HG02588 (cell line): ENCODE data around the gene MED10.

Experiments used
- ATAC-seq: cut with Tn5 transposase; IDR thresholded peaks from one replicate; pipeline ENCODE4 v1.9.1; 2021; ENCODE audit warnings: mild to moderate bottlenecking, moderate library complexity; ENCODE audit not compliant: unreplicated experiment

Gene MED10, protein sequence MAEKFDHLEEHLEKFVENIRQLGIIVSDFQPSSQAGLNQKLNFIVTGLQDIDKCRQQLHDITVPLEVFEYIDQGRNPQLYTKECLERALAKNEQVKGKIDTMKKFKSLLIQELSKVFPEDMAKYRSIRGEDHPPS

DNA sequence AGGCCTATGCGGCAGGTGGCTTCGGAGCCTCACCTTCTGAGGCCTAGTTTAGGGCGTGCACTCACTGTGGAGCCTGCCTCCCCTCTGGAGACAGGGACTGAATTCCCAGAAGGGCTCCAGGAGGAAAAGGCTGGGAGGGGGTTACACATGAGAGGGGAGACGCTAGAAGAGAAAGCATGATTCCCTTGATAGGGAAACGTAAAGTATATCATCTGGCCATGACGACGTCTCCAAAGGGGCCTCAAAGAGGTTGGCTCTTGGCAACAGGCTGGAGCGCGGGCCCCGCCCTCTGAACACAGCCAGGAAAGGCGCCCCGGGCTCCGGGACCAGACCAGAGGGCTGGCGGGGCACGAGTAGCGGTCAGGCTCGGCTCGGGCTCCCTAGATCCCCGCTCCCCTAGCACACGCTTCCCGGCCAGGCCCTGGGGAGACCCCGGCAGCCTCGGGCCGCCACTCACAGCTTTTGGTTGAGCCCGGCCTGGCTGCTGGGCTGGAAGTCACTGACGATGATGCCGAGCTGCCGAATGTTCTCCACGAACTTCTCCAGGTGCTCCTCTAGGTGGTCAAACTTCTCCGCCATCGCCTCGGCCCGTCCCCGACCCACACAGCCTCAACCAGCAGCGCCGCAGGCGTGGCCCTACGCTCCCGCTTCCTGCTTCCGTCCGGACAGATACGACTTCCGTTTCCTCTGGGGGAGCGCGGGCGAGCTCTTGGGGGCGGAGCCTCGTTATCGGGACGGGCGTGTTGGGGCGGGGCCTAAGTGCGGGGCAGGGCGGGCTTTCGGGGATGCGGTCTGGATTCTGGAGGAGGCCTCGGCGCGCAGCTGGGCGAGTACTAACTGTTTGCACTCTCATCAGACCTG lies at the start of gene MED10:
Gene MED10 (minus strand): TSS at position 643 of the 861 bp plus-strand sequence. CDS start 64 bp downstream, at position 579.
- ATAC-seq: peak; percentile 99

DNA sequence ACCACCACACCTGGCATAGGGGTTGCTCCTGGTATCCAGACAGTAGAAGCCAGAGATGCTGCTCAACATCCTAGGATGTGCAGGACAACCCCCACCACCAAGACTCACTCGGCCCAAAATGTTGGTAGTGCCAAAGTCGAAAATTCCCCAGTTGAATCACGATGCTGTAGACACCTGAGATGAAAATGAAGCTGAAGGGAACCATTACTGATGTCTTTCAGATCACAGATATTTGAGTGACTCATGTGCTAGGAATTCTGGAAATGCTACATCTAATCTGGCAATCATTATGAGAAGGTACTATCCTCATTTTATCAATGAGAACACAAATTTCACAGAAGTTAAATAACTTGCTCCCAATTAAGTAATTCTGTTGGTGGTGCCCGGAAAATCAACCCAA lies 49.3 kb upstream of the MED10 start:
- ATAC-seq: no peak

DNA sequence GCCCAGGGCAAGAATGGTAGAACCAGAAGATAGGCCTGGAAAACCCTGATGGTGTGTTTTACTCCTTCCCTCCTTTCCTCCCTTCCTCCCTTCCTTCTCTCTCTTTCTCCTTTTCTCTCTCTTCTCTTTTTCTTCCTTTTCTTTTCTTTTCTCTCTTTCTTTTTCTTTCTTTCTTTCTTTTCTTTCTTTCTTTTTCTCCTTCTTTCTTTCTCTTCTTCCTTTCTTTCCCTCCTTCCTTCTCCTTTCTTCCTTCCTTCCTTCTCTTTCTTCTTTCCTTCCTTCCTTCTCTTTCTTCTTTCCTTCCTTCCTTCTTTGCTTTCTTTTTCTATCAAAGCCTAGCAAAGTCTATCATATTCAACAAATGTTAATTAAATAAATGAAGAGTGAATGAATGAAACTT lies 46.4 kb upstream of the MED10 start:
- ATAC-seq: no peak

DNA sequence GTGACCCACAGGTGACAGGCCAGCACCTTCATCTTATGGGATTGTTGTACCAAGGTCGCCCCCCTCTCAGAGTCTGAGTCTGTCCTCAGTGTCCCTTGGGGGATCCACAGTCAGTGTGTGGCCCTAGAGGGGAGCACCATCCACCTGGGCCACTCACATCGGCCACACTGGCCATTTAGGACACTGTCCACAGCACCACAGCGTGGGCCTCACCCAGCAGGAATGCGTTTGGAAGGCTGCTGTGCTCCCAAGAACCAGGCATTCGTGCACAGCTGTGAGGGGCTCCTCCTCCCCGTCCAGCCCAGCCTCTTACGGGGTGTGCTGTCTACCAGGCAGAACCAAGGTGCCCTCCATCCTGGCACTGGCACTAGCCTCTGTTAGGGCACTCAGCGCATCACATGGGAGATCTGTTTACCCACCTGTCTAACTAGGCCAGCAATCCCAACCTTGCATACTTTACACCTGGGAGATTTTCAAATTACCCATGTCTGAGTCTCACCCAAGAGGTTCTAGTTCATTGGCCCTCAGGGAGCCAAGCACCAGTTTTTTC lies 45.8 kb upstream of the MED10 start:
- ATAC-seq: no peak

DNA sequence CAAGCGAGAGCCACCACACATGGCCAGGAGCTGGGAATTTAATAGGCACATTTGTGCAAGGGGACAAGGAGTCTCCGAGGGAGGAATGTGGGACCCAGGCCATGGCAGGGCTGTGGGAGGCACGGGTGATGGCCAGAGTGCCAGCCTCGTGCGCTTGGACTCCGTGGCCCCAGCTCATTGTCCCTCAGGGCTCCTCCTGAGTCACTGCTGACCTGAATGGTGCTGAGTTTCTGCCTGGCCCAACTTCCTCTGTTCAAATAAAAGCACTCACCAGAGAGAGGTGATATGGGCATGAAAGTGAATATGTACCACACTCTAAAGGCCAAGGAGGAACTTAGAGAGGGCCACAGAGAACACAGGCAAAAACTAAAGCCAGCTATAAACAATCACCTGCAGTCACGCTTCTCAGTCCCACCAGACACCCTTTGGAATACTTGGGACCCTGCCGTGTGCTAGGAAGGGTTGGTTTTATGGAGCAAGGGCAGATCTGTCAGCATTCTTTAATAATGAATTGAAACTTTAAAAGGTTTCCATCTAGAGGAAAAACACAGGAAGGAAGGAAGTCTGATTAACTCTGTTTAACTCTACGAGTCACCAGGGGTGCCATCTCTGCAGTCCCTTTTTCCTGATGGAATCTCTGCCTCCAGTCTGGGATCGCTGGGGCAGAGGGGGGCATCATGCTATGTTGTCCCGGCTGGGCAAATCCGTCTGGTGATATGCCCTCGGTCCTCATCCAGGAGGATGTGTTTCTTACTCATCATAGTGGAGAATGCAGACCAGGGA lies 45.2 kb upstream of the MED10 start:
- ATAC-seq: no peak

DNA sequence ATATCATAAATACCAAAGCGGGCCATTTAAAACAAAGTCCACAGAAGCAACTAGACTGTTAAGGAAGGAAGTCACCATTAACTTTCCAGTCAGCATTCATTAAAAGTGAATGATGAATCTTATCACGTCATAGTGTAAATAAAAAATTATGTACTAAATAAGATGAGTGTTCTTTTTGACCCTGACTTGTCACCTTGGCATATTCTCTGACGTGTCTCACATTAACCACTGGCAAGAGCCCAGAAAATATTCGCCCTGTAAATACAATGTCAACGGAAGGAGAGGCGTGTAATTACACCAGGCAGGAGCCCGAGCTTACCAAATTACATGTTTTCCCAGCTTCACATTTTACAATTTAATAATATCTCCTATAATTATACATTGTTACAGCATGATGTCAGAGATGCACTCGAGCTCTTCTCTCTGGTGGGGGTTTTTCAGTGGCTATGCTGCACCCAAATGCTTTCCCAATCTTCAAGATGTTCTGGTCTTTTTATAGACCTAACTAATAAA lies 41.0 kb upstream of the MED10 start:
- ATAC-seq: no peak

DNA sequence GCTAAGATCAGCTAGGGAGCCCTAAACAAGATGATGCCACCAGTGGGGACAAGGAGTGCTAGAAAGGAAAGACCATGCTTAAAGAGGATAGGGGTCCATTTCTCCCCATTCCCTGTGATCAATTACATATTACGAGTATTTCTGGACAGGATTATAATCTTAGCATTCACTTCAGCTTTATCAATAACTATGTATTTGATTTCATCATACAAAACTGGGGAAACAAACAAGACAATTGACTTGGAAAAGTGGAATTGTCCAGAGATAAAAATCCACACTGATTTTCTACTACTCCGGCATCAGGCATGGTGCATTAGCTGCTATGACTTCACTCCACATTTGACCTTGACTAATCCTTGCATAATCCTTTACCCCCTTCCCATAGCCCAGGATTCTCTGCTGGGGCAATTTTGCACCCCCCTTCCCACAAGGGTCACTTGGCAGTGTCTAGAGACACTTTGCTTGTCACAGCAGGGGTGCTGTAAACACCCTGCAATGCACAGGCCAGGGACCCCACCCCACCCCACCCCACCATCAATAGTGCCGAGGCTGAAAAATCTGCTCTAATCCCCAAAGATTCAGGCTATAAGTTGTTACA lies 40.4 kb upstream of the MED10 start:
- ATAC-seq: no peak

DNA sequence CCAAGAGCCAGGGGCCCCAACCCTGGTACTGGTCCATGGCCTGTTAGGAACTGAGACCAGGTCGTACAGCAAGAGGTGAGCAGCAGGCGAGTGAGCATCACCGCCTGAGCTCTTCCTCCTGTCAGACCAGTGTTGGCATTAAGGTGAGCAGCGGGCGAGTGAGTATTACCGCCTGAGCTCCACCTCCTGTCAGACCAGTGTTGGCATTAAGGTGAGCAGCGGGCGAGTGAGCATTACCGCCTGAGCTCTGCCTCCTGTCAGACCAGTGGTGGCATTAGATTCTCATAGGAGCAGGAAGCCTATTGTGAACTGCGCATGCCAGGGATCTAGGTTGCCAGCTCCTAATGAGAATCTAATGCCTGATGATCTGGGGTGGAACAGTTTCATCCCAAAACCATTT lies 39.3 kb upstream of the MED10 start:
- ATAC-seq: no peak

DNA sequence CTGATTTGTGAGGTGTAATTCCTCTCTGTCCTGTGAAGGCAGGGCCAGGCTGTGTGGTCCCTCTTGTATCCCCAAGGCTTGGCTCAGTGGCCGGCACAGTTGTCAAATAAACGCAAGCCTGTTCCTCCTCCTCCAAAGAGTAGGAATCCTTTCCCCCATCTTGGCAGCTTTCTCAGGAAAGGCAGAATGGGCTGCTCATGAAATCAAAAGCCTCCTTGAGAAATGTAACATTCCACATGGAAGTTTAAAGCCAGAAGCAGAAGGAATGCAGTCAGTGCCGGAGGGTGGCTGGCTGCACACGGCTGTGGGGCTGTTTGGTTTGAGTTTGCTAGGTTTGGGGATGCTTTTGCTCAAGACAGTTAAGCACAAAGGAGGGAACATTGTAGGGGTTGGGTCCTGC lies 34.5 kb upstream of the MED10 start:
- ATAC-seq: no peak

DNA sequence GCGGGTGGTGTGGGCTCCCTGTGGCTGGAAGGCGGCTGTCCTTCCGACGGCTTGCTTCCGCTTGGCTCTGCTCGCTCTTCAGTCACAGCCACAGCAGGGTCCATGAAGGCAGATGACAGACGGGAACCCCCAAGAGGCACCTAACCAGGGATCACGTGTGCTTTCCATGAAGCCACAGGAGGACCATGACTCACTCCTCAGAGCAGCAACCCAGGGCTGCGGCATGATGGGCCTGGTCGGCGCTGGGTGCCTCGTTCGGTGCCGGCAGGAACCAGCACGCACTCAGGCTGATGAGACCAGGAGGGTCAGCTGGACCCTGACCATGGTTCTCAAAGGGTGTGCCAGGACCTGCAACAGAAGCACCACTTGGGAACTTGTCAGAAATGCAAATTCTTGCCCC lies 32.8 kb upstream of the MED10 start:
- ATAC-seq: no peak

DNA sequence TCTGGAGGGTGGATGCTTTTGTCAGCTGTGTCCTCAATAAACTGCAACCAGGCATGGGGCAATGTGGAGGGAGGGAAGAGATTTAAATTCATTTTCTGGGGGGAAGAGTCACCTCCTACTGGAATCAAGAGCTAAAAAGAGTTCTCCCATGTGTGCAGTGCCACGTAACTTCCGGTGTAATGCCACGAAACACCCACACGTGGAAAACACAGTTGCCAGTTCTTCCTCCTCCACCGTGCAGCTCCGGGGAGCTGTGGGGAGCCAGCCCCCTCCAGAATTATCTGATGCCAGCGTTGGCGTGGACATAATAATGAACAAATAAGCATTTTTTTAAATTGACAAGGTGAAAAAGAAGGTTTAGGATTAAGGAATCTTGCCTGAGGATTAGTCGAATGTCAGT lies 32.1 kb upstream of the MED10 start:
- no peak for ATAC-seq

DNA sequence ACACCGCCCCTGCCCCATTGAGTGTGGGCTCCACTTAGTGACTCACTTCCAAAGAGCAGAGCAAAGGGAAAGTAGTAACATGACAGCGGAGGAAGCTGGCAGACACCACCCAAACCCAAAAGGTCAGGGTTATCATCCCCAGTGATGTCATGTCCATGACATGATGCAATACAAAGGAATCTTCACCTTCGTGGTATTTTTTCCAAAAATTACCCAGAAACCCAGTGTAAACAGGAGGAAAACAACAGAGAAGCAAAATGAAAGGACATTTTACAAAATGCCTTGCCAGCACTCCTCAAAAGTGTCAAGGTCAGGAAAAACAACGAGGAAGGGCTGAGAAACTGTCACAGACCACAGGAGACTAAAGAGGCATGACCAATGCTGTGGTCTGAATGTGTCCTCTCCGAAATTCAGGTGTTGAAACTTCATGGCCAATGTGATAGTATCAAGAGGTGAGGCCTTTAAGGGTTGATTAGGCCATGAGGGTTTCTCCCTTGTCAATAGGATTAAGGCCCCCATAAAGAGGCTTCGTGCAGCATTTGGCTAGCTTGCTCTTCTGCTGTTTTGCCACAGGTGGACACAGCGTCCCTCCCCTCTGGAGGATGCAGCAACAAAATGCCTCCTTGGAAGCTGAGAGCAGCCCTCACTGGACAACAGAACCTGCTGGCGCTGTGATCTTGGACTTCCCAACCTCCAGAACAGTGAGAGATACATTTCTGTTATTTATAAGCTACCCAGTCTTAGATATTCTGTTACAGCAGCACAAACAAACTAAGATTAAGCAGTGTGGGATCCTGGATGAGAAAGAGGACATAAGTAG lies 30.5 kb upstream of the MED10 start:
- no peak for ATAC-seq

DNA sequence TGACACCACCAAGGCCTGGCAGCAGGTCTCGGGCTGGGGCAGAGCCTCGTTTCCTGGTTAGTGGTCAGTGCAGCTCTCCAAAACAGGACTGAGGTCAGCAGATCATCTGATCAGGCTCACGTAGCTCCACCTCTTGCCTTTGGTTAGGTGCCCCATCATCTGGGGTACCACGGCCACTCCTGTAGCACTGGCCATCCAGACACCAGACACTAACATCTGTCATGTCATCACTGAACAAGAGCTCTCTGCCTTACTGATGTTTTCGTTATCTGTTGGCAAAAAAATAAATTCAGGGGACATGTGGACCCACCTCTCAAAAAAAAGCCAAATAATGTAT lies 29.9 kb upstream of the MED10 start:
- no peak for ATAC-seq

DNA sequence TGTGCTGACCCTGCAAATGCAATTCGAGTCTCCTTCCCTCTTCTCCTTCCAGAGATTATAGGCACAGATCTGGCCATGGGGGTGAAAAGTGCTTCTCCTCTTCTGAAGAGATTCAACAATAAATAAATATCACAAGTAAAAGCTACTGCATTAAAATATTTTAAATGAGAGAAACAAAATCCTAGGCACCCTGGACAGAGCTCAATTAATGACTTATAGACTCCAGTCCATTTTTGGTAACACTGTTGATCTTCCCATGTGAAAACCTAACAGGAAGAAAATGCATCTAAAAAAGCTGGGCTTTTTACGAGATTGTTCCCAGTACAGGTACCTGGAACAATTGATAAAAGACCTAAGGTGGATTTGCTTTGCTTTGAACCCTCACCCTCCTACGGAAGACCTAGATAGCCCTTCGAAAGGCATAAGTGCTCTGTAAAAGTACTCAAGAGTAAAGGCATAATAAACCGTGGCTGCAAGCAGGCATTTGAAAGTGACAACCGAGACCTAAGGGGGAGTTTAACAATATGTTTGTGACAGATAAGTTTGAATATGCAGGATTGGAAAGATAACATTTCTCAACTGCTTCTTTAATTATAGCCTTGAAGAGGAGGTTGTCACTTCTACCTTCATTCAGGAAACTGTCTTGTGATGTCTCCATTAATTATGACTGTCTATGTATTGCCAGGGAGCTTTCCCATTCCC lies 29.4 kb upstream of the MED10 start:
- ATAC-seq: no peak

DNA sequence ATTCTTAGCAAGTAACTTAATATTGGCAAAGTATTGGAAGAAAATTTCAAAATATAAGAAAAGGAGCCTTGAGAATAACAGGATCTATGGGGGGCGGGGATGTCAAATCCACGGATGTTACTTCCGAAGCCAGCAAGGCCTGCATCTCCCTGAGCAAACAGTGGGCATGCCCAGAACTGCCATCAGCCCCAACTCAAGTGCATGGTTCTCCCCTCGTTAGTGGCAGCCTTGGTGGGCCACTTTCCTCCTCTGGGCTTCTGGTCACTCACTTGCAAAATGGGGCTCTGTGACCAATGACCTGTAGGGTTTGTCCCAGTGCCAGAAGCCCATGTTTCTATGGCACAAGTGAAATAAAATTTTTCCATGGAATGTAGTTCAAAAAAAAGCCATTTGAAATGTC lies 27.2 kb upstream of the MED10 start:
- ATAC-seq: no peak

DNA sequence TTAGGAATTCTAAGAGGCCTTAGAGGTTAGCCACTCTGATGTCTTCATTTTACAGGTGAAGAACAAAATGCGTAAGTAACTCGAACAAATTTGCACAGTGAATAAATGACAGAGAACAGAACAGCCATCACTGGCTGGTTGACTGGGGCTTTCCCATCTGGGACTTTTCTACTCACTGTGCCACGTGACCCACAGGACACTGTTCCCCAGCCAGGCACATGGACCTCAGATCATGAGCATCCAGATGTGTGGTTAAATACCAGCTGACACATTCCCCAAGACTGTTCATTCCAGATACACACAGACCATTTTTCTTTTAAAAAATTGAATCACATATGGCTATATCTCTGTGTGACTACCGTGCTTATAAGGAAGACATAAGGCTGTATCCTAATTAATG lies 25.8 kb upstream of the MED10 start:
- ATAC-seq: no peak

DNA sequence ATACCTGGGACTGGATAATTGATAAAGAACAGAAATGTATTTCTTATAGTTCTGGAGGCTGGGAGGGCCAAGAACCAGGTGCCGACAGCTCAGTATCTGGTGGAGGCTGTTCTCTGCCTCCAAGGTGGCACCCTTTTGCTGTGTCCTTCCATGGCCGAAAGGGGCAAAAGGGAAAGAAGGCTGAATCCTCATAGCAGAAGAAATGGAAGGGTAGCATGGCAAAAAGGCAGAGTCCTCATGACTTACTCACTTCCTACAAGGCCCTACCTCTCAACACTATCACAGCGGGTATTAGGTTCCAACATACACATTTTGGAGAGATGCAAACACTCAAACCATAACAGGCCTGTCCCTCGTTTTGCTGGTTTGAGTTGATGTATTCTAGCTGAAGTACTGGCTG lies 25.1 kb upstream of the MED10 start:
- no peak for ATAC-seq

DNA sequence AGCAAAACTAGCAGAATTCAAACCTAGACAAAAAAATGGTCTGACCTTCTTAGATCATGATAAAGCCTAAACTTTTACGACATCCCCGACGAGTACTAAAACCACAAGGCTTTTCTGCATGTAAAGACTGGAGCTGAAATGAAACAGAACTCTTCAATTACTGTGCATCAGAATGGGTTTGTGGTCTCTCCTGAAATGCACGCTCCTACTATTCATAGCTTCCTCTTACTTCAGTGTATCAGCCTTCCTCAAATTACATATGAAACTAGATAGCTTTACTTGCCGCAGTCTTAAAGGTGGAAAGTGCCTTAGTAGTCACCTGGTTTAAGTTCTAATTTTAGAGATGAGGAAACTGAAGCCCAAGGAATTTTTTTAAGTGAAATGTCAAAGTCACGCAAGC lies 24.6 kb upstream of the MED10 start:
- ATAC-seq: no peak

DNA sequence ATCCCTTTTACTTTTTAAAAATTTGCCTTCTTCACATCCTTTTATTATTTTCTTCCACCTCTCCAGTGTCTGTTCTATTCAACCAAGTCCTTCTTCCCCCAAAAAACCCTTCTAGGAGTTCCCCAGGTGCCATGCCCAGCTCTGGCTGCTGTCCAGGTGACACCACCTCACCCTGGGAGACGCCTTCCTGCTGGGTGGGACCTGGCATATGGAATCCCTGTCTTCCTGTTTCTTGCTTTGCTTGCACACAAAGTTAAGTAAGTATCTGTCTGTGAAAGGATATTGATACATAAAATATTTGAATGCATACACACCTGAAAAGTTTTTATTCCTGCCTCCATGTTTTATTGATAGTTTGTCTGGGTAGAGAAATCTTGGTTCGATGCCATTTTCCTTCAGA lies 23.1 kb upstream of the MED10 start:
- ATAC-seq: no peak
